Hematopoietic multipotent progenitor cell treated with erythropoietin and hydrocortisone succinate and interleukin-3 and kit ligand, for 6 days (in vitro differentiated cells): ENCODE results near the gene FHL1.

Experiments used
- DNase-seq: peaks from one replicate; pipeline ENCODE4 v3.0.0-alpha.2; 2015

The FHL1 gene

DNA sequence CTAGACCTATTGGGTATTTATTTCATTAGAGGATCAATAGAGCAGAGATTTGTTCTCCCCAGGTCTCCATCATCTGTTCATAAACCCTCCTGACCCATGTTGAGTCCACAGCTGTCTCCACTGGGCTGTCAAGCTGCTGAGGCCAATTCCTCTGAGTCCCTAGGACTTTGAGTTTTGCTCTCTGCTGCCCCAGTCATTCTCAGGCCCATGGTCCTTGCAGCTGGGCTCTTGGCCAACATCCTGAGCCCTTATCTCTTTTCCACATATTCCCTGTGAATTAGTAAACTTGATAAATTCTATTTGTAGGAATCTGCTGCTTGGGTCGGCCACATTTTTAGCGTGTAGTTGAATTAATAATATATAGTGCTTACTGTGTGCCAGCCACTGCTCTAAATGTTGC lies 41.9 kb downstream of the FHL1 start:
- no peak for DNase-seq

DNA sequence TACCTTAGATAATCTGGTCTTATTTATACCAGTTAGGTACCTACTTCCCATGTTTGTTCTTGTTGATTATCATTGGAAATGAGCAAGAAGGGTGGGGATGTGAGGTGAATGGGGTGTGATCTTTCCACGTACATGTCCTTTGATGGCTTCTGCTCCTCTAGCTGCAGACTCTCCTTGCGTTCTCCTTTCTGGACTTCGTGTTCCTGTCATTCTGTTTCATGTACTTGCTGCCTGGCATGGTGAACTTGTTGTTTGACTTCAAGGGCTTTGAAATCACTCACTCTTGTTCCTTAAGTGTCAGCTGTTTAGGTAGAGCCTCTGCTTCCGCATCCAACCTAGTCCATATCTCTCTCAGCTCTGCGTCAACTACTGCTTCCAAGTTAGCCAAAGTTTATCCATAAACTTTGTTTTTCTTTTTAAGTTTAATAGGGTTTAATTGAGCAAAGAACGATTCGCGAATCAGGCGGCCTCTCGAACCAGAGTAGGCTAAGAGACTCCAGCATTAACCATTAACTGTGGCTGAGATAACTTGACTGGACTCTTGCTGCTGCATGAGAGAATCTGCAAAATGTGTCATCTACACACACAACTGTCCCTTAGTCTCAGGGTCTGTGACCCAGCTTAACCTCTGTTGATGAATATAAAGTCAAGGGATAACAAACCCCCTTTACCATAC lies 42.8 kb downstream of the FHL1 start:
- DNase-seq, result no peak

DNA sequence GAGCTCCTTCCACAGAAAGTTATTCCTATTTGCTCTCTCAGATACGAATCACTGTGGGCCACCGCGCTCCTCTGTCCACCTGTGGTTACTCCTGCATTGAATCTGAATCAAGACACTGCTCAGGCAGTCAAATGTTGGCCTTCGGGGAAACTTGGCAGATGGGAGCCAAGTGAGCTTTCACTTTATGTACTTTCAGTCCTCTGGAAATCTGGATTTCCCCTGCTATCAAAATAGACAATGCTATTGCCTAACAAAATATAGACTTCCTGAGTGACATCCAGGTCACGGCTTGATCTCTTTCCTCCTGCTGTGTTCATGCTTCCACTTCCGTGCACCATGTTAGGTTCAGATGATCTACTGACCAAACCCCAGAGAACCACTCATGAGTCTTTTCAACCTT lies 43.8 kb downstream of the FHL1 start:
- no peak for DNase-seq

DNA sequence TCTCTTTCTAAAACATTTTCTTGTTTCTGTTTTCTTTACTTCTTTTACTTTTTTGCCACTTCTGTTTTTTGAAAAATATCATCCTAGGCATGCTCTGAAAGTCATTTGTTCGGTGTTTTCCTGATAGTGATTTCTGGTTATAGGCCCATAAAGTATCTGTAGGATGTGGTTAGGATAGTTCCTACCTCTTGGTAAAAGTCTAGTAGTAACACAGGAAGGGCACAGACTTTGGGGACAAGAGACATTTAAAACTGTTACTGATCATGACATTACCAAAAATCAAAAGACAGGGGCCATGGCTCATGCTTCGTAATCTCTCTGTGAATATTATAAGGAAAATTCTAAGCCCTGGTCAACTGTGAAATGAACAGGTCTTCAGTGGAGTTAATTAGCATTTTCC lies 44.8 kb downstream of the FHL1 start:
- no peak for DNase-seq

DNA sequence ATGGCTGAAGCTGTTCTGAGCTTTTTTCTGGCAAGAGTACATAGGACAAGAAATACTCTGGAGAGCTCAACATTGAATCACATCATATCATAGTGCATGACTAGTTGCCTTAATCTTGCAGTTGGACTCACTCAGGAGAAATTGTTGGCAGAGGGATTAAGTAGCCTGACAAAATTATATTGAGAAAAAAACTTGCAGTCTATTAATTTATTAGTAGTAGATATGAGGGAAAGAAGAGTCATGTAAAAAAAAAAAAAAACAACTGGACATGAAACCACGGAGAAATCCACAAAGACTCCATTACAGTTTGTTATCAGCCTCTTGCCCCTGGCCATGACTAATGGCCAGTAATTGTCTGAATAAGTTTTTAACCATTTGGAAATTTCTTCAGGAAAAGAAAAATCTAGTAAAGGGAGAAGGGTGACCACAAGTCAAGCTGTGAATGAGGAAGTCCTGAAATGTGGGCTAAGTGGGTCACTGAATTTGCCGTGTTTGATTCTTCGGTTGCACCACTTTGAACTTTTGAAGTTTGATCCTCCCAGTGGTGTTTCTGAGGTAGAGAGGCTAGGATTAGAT lies 45.6 kb downstream of the FHL1 start:
- peak; percentile 21 for DNase-seq

DNA sequence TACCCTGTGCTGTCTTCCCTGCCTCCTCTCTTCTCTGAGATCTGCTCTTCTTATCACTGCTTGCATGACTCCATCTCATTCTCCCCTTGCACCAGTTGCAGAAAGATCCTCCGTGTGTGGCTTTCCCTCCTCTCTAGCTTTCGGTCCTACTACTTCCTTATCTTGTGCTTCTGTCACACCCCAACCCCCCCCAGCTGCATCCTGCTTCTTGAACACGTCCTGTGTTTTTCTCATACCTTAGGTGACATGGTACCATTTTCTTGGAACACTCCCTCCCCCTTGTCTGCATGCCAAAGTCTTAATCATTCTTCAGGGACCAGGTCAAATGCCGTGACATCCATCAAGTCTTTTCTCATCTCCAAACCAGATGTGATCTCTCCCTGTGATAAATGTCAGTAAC lies 46.4 kb downstream of the FHL1 start:
- DNase-seq, result peak; percentile 40

DNA sequence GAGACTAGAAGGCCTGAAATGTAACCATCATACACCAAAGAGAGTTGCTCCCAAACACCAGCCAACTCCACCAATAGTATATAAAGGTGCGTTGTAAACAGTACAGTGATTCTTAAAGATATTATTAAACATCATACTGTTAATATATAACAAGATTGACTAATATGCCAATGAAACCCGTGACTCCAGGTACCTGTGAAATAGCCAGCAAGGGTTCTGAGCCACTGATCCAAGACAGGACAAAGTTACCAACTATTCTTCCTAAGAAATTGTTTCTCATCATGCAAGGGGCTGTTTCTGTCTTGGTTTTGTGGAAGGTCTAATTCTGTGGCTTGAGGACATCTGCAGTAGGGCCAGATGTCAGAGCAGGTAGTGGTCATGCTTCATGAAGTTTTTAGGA lies 47.2 kb downstream of the FHL1 start:
- no peak for DNase-seq

DNA sequence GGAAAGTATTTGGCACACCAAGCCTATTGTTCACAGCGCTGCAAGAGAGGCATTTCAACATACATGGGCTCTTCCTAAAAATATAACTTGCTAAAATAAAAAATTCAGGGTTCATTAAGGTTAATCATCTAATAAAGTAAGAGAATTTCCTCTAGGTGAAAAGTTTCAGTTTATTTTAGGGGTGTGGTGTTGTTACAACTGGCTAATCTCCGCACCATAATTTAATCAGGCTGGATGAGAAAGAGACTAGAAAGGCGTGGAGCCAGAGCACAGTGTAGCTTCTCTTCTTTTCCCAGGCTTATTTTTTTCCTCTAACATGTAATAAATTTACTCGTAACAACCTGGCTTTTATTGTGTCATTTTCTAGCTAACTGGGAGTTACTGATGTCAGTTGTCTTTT lies 47.9 kb downstream of the FHL1 start:
- DNase-seq, result no peak

DNA sequence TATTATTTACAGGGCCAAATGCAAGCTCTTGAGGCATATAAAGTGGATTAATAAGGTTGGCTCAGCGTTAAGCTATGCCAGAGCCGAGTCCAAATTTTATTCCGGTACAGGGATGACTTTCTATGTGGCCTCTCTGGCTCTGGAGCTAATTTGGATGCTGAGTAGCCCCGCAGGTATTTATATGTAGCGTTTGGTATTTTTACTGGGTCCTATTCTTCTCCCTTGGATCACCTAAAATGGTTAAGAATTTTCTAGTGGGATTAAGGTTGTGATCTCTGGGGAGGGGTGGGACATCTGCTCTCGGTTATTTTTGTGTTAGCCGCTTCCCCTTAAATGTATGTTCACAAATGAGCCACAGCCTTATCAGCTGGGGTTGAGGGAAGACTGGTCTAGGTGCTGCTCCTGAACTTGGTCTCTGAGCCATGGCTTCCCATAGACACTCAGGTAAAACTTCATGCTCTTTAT lies 49.4 kb downstream of the FHL1 start:
- DNase-seq, result no peak

DNA sequence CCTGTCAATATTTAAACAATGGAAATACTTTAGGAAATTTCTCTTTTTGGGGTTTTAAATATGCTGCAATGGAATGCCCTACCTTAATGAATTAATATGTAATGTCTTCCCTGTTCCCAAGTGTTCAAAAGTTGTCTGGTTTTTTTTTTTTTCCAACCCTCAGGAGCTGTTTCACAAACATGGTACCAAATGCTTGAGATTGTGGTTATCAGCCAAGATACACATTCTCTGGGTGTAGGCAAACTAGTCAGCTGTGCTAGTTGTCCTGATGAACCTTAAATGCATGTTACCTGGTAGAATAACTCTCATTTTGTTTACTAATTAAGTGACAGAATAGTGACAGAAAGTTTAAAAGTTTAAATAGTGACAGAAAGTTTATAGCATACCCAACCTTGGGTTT lies 50.7 kb downstream of the FHL1 start:
- DNase-seq, result no peak

DNA sequence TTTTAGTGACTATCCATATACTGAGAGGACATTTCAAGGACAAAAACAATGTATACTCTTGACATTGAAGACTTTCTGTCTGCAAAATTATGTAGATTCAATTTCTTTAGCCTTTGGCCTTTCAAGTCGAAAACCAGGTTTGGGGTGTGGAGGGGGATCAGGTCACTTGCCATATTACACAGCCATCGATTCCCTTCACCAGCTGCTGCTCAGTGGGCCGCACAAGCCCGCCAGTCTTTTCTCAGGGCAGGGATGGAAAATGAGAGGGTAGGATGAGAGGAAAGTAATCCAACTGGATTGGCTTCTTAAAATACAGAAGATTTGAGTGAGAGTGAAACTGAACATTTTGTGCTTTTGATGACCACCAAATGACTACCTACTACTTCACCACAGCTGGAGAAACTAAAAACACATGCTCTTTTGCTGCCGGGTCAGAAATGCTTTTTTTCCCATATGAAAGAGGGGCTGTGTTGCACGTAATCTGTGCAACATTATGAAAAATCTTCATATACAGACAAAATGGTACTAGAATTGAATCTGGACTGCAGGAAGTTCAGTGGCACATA lies 51.4 kb downstream of the FHL1 start:
- no peak for DNase-seq

DNA sequence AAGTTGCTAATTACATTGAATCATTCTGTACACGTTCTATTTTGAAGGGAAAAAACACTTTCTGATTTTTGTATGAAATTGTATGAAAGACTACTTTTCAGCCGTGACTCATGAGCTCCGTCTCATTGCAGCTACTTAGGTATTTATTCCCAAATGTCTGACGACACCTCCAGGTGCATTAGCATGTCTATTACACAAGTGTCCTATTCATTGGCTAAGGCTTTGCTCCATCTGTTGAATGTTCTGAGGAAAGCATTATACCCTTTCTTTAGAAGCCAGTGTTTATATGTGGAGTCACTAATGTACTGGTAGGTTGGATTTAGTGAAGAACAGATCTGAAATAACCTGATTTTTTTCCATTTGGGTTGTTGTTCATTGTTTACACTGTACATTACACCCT lies 52.0 kb downstream of the FHL1 start:
- no peak for DNase-seq

DNA sequence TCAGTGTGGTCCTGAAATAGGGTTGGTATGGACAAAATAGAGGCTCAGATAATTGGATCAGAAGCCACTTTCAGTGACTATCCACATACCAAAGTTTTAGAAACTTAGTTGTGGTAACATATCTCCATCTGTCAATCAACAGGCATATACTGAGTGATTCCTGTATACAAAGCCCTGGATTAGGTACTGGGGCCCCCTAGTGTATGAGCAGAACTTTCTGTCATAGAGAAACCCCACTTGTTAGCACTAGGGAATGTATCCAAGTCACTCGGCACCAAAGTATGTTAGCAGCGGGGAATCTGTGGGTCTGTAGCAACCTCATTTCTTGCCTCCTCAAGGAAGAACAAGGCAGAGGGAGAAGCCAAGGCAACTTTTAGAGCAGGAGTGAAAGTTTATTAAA lies 53.1 kb downstream of the FHL1 start:
- peak; percentile 60 for DNase-seq

DNA sequence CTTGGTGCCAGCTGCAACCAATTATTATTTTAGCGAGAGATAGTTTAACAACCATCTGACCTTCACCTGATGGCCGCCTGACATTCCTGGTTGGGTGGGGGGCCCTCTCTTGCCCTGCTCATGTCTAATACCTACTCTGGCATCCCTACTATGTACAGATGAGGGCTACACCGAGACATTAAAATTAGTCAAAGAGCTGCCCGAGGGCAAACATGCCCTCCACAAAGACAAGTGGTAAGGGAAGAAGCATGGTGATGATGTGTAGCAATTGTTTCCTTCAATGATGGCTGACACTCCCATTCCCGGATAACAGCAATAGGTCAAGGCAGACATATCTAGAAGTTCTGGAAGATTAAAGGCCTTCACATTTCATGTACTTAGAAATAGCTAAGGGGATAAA lies 54.3 kb downstream of the FHL1 start:
- no peak for DNase-seq

DNA sequence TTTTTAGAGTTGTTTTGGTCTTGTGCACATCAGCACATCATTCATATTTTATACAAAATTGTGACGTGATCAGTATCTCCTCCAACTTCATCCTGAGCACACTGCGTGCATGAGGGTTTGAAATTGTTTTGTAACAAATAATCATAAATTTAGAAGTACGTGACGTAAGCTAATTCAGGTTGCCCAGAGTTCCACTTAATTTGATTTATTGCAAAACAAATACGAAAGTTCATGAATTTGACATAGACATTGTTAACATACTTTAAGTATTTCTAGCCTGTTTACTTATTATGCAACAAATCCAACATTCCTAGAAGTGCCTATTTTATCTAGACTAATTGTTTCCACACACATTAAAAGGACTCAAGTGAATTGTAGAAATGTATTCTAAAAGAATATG lies 55.6 kb downstream of the FHL1 start:
- DNase-seq, result no peak

DNA sequence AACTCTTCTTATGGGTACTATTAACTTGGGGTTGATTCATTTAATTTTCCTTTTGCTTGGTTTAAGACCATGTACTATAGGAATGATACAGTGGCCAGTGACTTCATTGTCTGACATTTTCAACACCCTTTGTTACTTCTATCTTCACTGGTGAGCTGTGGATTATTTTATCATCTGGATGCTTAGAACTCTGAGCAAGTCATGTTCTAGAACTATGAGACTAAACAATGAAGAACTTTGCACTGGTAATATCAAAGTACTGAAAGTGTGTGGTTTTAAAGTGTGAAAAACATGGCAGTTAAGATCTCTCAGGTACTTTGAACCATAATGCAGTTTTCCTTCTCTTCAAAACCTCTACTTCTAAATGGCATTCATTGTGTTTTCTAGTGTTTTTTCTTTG lies 56.1 kb downstream of the FHL1 start:
- DNase-seq, result no peak

DNA sequence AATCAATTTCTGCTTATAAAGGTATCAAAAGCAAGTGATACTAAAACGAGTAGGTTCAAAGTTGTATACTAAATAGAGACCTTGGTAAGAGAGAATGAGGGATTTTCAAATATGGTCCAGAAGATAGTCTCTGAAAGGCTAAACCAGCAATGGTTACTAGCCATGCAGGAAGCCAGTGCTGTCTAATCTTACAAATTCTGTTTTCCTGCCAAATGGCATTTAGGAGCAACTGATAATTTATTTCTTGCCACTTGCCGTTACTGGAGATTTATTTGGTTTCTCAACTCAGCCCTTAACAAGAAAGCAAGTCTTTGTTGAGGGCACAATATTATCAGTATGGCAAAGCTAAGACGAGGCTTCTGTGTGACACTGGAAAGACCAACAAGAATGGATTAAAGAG lies 56.6 kb downstream of the FHL1 start:
- peak; percentile 29 for DNase-seq

DNA sequence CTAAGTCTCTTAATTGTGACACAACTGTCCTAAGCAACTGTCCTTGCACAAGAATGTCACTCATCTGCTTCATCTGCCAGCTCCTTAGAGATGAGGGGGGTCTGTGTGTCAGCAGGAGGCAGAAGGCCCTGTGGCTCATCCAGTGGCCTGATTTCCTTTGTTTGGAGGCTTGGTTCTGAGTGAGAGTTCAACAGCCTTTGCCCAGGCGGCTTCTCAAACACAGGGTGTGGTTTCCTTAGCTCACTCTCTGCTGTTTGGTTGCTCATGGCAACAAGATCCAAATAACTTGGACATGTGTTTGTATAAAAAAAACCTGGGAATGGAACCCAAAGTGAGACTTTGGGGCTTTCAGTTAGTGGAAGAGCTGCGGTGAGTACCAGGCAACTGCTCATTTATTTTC lies 57.2 kb downstream of the FHL1 start:
- DNase-seq, result peak; percentile 52

DNA sequence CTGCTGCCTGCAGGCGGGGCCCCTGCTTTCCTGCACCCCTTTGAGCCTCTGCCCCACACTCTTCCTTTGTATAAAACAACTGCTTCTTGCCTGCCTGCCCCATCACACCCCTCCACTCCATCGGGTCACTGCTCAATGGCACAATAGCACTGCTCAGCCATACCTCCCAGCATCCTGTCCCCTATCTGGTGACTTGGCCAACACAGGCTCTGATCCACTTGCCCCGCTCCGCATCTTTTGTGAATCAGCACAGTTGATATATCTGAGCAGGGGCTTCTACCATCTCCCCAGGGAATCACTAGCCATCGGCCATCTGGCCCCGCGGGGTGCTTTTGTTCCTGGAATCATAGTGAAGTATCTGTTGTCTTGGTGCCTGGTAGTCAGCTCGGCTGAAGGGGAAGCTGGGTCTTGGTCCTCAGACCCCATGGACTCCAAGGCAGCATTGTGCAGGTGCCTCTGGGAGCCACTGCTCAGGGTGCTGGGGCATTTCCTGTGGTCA lies 58.6 kb downstream of the FHL1 start:
- DNase-seq, result no peak

DNA sequence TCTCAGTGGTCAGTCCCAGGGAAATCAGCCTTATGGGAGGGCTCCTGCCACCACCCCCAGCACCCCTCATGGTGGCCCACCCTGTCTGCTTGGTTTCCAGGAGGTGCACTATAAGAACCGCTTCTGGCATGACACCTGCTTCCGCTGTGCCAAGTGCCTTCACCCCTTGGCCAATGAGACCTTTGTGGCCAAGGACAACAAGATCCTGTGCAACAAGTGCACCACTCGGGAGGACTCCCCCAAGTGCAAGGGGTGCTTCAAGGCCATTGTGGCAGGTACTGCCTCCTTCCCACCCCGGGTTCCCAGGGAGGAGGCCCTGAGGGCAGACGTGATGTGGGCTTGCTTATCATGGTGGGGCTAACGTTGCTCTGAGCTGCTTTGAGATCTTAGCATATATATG lies 59.6 kb downstream of the FHL1 start:
- DNase-seq, result no peak

DNA sequence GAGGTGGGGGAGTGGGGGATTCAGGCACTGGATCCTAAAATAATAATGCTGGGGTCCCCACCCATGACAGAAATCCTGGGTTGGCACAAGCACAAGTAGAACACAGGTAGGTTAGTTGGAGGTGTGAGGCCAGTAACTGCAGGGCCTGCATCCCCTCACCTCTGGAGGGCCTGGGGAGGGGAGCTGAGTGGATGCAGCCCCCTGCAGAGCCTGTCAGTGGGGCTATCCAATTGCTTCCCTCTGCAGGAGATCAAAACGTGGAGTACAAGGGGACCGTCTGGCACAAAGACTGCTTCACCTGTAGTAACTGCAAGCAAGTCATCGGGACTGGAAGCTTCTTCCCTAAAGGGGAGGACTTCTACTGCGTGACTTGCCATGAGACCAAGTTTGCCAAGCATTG lies 60.2 kb downstream of the FHL1 start:
- no peak for DNase-seq

DNA sequence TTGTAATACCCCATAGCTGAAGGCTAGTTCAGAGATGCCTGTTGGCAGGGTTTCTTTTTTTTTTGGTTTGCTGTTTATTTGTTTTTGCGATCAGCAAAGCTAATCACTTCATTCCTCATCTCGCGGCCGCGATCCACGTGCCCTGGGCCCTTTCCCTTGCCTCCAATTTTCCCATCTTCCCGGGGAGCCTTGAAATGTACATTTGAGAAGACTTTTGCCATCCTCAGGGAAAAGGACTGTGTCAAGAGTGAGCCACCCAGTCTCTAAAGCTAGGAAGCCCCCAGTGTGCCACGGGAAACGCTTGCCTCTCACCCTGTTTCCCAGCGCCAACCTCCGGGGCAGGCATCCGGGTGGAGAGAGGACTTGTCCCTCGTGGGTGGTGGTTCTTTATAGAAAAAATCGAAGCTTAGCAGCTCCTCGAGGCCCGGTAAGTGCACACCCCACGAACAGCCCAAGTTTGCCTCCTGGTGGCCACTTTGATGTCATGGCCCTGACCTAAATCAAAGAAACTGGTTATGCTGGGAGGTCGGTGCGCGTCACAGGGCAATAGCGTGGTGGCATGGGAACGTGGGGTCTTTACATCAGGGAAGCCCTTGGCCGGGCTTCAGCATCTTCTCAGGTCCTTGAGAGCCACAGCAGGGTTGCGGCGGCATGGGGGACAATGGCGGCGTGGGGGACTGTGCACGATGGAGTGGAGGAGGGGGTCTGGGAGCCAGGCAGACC lies 61.8 kb downstream of the FHL1 start:
- peak; percentile 70 for DNase-seq

DNA sequence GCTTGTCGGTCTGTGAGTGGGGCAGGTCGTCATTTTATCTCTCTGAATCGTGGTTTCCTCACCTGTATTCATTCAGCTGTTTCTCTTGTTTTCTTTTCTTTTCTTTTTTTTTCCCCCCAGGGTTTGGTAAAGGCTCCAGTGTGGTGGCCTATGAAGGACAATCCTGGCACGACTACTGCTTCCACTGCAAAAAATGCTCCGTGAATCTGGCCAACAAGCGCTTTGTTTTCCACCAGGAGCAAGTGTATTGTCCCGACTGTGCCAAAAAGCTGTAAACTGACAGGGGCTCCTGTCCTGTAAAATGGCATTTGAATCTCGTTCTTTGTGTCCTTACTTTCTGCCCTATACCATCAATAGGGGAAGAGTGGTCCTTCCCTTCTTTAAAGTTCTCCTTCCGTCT lies 62.4 kb downstream of the FHL1 start:
- DNase-seq, result no peak

DNA sequence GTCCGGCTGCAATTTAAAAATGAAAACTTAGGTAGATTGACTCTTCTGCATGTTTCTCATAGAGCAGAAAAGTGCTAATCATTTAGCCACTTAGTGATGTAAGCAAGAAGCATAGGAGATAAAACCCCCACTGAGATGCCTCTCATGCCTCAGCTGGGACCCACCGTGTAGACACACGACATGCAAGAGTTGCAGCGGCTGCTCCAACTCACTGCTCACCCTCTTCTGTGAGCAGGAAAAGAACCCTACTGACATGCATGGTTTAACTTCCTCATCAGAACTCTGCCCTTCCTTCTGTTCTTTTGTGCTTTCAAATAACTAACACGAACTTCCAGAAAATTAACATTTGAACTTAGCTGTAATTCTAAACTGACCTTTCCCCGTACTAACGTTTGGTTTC lies 62.9 kb downstream of the FHL1 start:
- peak; percentile 17 for DNase-seq
